ENCODE results near the gene SOX3. TPM values are rescaled to one million over a fixed set of nuclear protein-coding genes. Genes with fewer than 3 reads are reported as not detected.

The SOX3 gene
- not detected in 2 replicates for polyA plus RNA-seq (2011; rRNA removed)
- polyA plus RNA-seq (2012; cell fraction: cytosol; rRNA removed): not detected in 2 replicates
- not detected in 2 replicates for polyA plus RNA-seq (2012; cell fraction: nucleus; rRNA removed)
- not detected in 3 replicates for polyA plus RNA-seq (2017; fragmentation: RNase III; extraction: RNeasy Plus Mini Kit Qiagen cat#74134 plus additional on column Dnase treatment)
- polyA minus RNA-seq (2011; rRNA and poly(A)+ RNA removed): not detected in 2 replicates

GRCh38 chrX:140504371-140505324 is at the start of gene SOX3:
Gene SOX3 (minus strand): TSS chrX:140505069. CDS start chrX:140505060, 9 bp downstream.
- no peaks in the 10 kb centered on the region for H3K4me1 ChIP-seq
- FAIRE-seq (no peak), DNase-seq (ENCODE audit: low read depth in 1 of 2, low spot score in 1 of 2) (no peak), ATAC-seq (no peak)
- 81% methylated on average over 53 of the region's 87 CpGs for WGBS (ENCODE audit: missing lambda C conversion rate)
- CTCF ChIA-PET: interaction anchor here (0.7 kb wide), 1 partner anchor 32 kb away, joined by 3 read pairs; no protein-coding TSS in a partner anchor
- peak within 1 kb of the TSS; percentile 76 for H3K4me2 ChIP-seq
- no peaks in the 10 kb centered on the region for H3K9me3 ChIP-seq
- POLR2A ChIA-PET: no interaction called here
- peak within 1 kb of the TSS; percentile 37; the same call in 2 of the 3 replicates for H3K4me3 ChIP-seq
- TF ChIP-seq HOXB5 (CRISPR knock-in tag; IDR thresholded peaks at IDR 0.05) (no peak), GATA3 (IDR thresholded peaks at IDR 0.05; ENCODE audit: borderline replicate concordance) (no peak), ZNF302 (CRISPR knock-in tag; IDR thresholded peaks at IDR 0.05) (no peak), HEYL (CRISPR knock-in tag; IDR thresholded peaks at IDR 0.05) (no peak), RARB (CRISPR knock-in tag; IDR thresholded peaks at IDR 0.05) (no peak), HMGXB4 (CRISPR knock-in tag; IDR thresholded peaks at IDR 0.05; ENCODE audit: borderline replicate concordance) (no peak), ELK1 (IDR thresholded peaks at IDR 0.05; ENCODE audit: low read depth, low read length) (no peak), NFE2L2 (conservative IDR thresholded peaks at IDR 0.05; ENCODE audit: low read length) (no peak), RAD21 (conservative IDR thresholded peaks at IDR 0.05 in 1 of 2, IDR thresholded peaks at IDR 0.05 in 1 of 2) (no peak)
- H3K27ac ChIP-seq: no peak within 1 kb of the TSS

GRCh38 chrX:140548985-140549384 is 44.1 kb upstream of the SOX3 start:
- ChIA-PET POLR2A (no interaction called here), CTCF (interaction anchor here (1.8 kb wide), 1 partner anchor 23 kb away, joined by 8 read pairs; no protein-coding TSS in a partner anchor)
- Histone ChIP-seq H3K4me3 (no peak overlapping the region), H3K9me3 (no peaks in the 10 kb centered on the region), H3K4me2 (no peak overlapping the region), H3K27ac (no peak overlapping the region), H3K4me1 (no peaks in the 10 kb centered on the region)
- ATAC-seq: no peak
- WGBS (ENCODE audit: missing lambda C conversion rate): 25% methylated on average over 1 of the region's 1 CpG
- peak; percentile 51 for FAIRE-seq
- no peak for DNase-seq (ENCODE audit: low read depth in 1 of 2, low spot score in 1 of 2)
- TF ChIP-seq HOXB5 (CRISPR knock-in tag; IDR thresholded peaks at IDR 0.05): no peak

- ATAC-seq (no peak), DNase-seq (ENCODE audit: low read depth in 1 of 2, low spot score in 1 of 2) (no peak), FAIRE-seq (no peak)
- TF ChIP-seq ZFP36 (IDR thresholded peaks at IDR 0.05; ENCODE audit: borderline replicate concordance, partially characterized antibody) (no peak), EHF (CRISPR knock-in tag; IDR thresholded peaks at IDR 0.05) (no peak), NR3C1 (IDR thresholded peaks at IDR 0.05) (no peak), ELK1 (IDR thresholded peaks at IDR 0.05; ENCODE audit: low read depth, low read length) (no peak), RAD21 (conservative IDR thresholded peaks at IDR 0.05 in 1 of 2, IDR thresholded peaks at IDR 0.05 in 1 of 2) (no peak), HOXA7 (CRISPR knock-in tag; IDR thresholded peaks at IDR 0.05) (no peak), ATOH8 (CRISPR knock-in tag; IDR thresholded peaks at IDR 0.05; ENCODE audit: low read depth) (no peak), PBX3 (IDR thresholded peaks at IDR 0.05) (no peak), HDAC2 (IDR thresholded peaks at IDR 0.05) (no peak), RCOR1 (IDR thresholded peaks at IDR 0.05; ENCODE audit: low read depth, low read length) (no peak), JUN (IDR thresholded peaks at IDR 0.05) (no peak)
- Histone ChIP-seq H3K27ac (no peak overlapping the region), H3K4me2 (no peak overlapping the region), H3K4me1 (no peaks in the 10 kb centered on the region), H3K9me3 (no peaks in the 10 kb centered on the region), H3K4me3 (no peak overlapping the region)
- ChIA-PET CTCF (no interaction called here), POLR2A (no interaction called here)
- WGBS (ENCODE audit: missing lambda C conversion rate): 47% methylated on average over 5 of the region's 5 CpGs
Observed at GRCh38 chrX:140526171-140526570, 21.3 kb upstream of the SOX3 start.
